Bronchial epithelial cell (primary cell): ENCODE results near the gene NFAM1. TPM values are rescaled to one million over a fixed set of nuclear protein-coding genes. Genes with fewer than 3 reads are reported as not detected.

Experiments
- DNase-seq: peaks from one replicate; pipeline ENCODE4 v3.0.0-alpha.2; 2010; ENCODE audit warnings: low read depth
- FAIRE-seq: peaks from 2 replicates; lab custom pipeline; 2011; peaks lifted over from hg19 to GRCh38; lab: Jason Lieb, UNC
- H3K27me3 ChIP-seq: 2 replicates; pipeline ENCODE4 v1.5.1; 2011; ENCODE audit warnings: low read length; ENCODE audit not compliant: control insufficient read depth, insufficient read depth
- H3K36me3 ChIP-seq: 2 replicates; pipeline ENCODE4 v1.5.1; 2011; ENCODE audit warnings: low read length; ENCODE audit not compliant: control insufficient read depth, insufficient read depth
- H3K4me3 ChIP-seq: 2 replicates; pipeline ENCODE4 v1.5.1; 2011; ENCODE audit warnings: mild to moderate bottlenecking, low read depth, low read length, control low read depth
- total RNA-seq: library from RNA; depleted of rRNA; stranded (reverse); fragments of >200 nt; gene quantifications from 2 replicates; pipeline ENCODE4 v1.2.1, GENCODE V29; 2014
- TF ChIP-seq, protein P1 (sequence below): IDR thresholded peaks from 2 replicates; pipeline ENCODE4 v1.5.1; 2011; ENCODE audit warnings: mild to moderate bottlenecking, moderate library complexity, low read length, control low read depth, inconsistent platforms; ENCODE audit not compliant: insufficient read depth, severe bottlenecking

The NFAM1 gene
- total RNA-seq, 1 donor from 2014 or later = not detected

DNA sequence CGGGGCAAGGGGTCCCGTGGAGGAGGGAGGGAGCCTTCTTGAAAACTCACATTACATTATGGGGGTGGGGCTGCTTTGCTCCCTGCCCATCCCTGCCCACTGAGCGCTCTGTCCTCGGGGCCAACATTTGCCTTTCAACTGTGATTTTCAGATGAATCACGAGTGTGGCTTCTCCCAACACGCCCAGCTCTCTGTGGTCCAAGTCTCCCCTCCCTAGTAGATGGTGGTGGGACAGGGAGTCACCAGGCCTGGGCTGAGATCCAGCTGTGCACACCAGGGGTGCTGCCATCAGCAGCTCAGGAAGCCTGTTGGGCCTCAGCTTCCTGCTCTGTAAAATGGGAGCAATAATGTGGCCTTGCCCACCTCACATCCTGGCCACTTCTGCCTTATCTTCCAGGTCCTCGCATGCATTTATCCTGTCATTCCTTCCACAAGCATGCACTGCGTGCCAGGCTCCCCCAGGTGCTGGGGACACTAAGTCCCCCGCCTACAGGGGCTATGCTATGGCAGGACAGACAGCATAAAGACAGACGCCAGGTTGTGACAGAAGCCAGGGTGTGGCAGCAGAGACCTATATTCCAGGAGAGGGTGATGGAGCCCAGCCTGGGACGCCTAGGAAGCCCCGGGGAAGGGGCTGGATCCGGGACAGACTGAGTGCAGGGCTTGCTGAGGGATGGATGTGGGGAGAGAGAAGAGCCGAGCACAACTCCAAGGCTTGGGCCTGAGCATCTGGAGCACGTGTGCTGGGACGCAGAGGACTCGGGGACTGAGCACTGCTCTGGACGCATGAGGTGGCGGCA lies 30.5 kb downstream of the NFAM1 start:
- no peak for FAIRE-seq
- H3K36me3 ChIP-seq = no peaks in the 10 kb centered on the region
- H3K27me3 ChIP-seq = peaks cover 5% of the 10 kb centered on the region
- TF ChIP-seq, protein P1, sequence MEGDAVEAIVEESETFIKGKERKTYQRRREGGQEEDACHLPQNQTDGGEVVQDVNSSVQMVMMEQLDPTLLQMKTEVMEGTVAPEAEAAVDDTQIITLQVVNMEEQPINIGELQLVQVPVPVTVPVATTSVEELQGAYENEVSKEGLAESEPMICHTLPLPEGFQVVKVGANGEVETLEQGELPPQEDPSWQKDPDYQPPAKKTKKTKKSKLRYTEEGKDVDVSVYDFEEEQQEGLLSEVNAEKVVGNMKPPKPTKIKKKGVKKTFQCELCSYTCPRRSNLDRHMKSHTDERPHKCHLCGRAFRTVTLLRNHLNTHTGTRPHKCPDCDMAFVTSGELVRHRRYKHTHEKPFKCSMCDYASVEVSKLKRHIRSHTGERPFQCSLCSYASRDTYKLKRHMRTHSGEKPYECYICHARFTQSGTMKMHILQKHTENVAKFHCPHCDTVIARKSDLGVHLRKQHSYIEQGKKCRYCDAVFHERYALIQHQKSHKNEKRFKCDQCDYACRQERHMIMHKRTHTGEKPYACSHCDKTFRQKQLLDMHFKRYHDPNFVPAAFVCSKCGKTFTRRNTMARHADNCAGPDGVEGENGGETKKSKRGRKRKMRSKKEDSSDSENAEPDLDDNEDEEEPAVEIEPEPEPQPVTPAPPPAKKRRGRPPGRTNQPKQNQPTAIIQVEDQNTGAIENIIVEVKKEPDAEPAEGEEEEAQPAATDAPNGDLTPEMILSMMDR = no peak
- H3K4me3 ChIP-seq = no peak overlapping the region
- peak; percentile 14 for DNase-seq

DNA sequence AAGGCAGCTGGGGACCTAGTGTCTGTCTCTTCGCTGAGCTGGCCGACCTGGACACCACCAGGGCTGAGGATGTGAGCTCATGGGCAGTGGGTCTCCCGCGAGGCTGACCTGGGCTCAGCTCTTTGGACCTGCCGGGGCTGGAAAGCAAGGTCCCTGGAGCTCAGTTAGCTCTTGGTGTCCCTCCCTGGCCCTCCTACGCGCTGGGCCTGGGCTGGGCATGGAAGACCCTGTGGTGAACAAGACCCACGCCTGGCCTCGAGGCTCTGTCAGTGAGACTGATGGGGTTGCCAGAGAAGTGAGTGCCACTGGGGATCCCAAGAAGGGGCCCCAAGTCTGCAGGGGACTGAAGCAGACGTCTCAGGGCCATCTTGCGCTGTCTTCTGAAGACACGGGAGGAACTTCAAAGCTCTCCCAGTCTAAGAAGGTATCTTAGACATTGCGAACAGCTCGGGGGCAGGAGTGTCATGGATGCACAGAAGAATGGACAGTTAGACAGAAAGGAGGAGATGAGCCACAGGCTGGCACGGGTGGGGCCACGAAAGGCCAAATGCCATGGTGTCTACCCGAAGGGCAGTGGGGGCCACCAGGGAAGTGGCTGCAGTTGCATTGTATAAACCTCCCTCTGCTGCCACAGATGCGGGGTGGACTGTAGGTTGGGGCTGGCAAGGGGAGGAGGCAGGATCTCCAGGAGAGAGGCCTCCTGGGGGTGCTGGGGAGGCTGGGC lies 31.2 kb downstream of the NFAM1 start:
- DNase-seq = no peak
- no peak overlapping the region for H3K4me3 ChIP-seq
- peaks cover 5% of the 10 kb centered on the region for H3K27me3 ChIP-seq
- TF ChIP-seq, protein P1 = no peak
- FAIRE-seq = no peak
- no peaks in the 10 kb centered on the region for H3K36me3 ChIP-seq

DNA sequence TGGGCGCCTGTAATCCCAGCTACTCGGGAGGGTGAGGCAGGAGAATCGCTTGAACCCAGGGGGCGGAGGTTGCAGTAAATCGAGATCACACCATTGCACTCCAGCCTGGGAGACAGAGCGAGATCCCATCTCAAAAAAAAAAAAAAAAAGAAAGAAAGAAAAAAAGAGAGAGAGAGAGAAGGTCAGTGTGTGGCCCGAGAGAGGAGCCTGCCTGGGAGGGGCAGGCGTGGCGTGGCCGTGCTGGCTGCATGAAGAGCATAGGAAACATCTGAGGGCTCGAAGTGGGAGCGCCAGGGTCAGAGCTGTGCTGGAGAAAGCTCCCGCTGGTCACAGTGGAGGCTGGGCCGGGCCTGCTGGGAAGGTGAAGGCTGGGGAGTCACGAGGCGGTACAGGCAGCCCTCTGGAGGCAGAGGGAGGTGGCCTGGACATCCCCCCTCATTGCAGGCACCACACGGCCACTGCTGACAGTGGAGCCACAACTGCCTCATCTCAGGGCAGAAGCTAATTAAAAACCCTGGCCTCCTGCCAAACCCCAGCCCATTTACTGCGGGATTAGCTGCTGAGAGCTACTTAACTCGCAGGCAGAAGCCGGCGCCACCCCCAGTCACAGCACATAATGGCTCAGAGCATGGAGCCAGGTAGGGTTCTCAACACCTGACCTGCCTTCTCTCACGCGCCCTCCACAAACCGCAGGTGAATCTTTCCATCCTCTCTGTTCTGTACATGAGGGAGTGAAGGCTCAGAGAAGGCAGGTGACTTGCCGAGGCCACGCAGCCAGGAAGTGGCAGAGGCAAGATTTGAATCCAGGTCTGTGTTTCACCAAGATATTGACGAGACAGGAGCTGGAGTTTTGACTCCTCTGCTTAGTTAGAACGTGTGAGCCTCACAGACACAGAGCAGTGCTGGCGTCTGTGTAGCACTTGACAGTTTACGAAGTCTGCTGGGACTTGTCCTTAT lies 32.6 kb downstream of the NFAM1 start:
- DNase-seq = no peak
- Histone ChIP-seq H3K4me3 (no peak overlapping the region), H3K27me3 (peaks cover 3% of the 10 kb centered on the region), H3K36me3 (no peaks in the 10 kb centered on the region)
- TF ChIP-seq, protein P1 = no peak
- no peak for FAIRE-seq

DNA sequence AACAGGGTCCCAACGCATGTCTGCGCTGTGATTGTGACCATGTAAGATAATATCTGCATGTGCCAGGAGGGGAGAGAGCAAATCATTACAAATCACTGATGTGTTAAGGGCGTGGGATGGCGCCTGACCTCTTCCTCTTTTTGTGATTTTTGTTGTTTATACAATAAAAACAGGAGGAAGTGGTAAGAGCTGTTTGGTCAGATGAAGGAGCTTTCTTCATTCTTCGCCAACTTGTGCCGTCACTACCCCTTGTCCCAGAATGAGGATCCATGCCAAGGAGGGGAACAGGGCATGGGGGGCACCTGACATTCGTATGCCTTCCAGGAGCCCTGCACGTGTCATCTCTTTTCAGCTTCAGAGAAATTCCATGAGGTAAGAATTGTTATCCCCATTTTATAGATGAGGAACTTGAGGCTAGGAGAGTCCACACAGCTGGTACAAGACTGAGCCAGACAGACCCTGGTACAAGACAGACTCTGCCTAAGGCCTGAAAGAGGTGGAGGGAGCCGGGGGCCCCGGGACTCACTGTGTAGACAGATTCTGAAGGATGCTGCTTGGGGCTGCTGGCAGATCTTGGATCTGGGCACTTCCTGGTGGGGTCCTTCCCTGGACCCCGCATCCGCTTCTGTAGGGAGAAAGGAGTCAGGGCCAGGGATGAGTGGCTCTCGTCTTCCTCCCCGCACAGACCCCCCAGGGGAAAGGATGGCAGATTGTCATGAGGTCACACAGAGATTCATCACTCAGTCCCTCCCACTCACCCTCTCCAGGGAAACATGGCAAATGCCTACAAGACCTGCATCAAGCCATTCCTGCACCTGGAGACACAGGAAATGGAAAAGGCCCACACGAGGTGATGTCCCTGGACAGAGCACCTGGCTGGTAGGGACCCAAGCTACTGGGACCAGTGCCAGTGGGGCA lies 34.6 kb downstream of the NFAM1 start:
- no peak for DNase-seq
- no peaks in the 10 kb centered on the region for H3K27me3 ChIP-seq
- no peaks in the 10 kb centered on the region for H3K36me3 ChIP-seq
- TF ChIP-seq, protein P1 = no peak
- no peak for FAIRE-seq
- no peak overlapping the region for H3K4me3 ChIP-seq
